Heart left ventricle (tissue), 13 donors: ENCODE data around the gene TDP2.

Source experiments
- CTCF ChIP-seq, 12 donors: fragments of 200-600 bp; sonication (generic) in 4 of 12; IDR thresholded peaks; one replicate each; pipeline versions ENCODE4 v1.5.0 to v1.8.0; 2018 to 2022; ENCODE audit warnings: antibody characterized with exemption in 12 of 12, mild to moderate bottlenecking in 5 of 12
- POLR2A ChIP-seq, 2 donors: fragments of 450-650 bp; IDR thresholded peaks; one replicate each; pipeline ENCODE4 v1.6.1; 2017; ENCODE audit warnings: antibody characterized with exemption in 2 of 2, mild to moderate bottlenecking in 2 of 2, moderate library complexity in 2 of 2
- donor health status: ischemic (EF 13 %, LVEDD 7.1; RV severe dilation, severe dysfunction).
- donor health status: DM: no; HTN: yes; CAD: no.
- donor health status: DM: no; HTN: no; CAD: no.
- donor health status: ischemic (EF 25% LVEDD 6.9; RV normal size, moderate dysfunction).
- donor health status: ischemic (EF 25% LVEDD 5.7; RV mildly dilated, moderate dysfunction).
- donor health status: ischemic (EF 35%, LVEDD 5.7; RV mildly dilated, moderate dysfunction).
- donor health status: nonischemic (EF 11% LVEDD 7.7; RV severe dilation, severe dysfunction).
- donor health status: DM: yes; HTN: yes; CAD: no.
- donor health status: PGD.
- donor health status: ischemic (EF 29% LVEDD 5.4; RV normal size, mild dysfunction).
- donor health status: nonischemic (EF 23%, LVEDD 6.1; RV moderate dilation, normal function).

GRCh38 chr6:24640166-24640565 is 26.5 kb downstream of the TDP2 start:
- TF ChIP-seq CTCF (IDR thresholded peaks at IDR 0.05) = no peak
- no peak for TF ChIP-seq POLR2A (IDR thresholded peaks at IDR 0.05)
